HepG2 (cell line): ENCODE results near the gene SIMC1. TPM values are rescaled to one million over a fixed set of nuclear protein-coding genes. Genes with fewer than 3 reads are reported as not detected.

Experiments
- ATAC-seq: fragments of 200-7000 bp; cut with Tn5 transposase; 3 replicates; pipeline ENCODE4 v1.9.1; 2020; ENCODE audit warnings: mild to moderate bottlenecking, moderate library complexity
- BruUV-seq: library from RNA; stranded (reverse); fragments of 400-500 nt; replicated peaks from 2 replicates; lab custom pipeline; 2021; lab: Mats Ljungman, UMichigan
- CTCF ChIA-PET: fragments of 300-600 bp; formaldehyde crosslinking; extraction: SDS; loops from one replicate; lab custom pipeline; 2021; ENCODE audit warnings: low total read pairs, inconsistent platforms, low intra/inter-chr PET ratio; lab: Yijun Ruan, JAX
- POLR2A ChIA-PET: fragments of 350-600 bp; sonication (Branson Sonifier 250); formaldehyde crosslinking; loops from one replicate; lab custom pipeline; 2020; ENCODE audit warnings: antibody characterized with exemption, inconsistent platforms; lab: Yijun Ruan, JAX
- DNase-seq: peaks from one replicate; pipeline ENCODE4 v3.0.0-alpha.2; 2015; ENCODE audit warnings: low spot score
- FAIRE-seq: peaks from 3 replicates; lab custom pipeline; 2011; peaks lifted over from hg19 to GRCh38; lab: Jason Lieb, UNC
- H2AFZ ChIP-seq: one replicate; pipeline ENCODE4 v1.6.1; 2011; ENCODE audit warnings: low read length, inconsistent platforms
- H3K27ac ChIP-seq: fragments of 300-600 bp; 3 replicates; pipeline ENCODE4 v1.8.0; 2011; ENCODE audit warnings: mixed run types, mild to moderate bottlenecking, mixed read lengths, low read length, inconsistent platforms; ENCODE audit not compliant: insufficient read depth; ENCODE audit errors: extremely low read length
- H3K27me3 ChIP-seq, 2 experiments: fragments of 200-600 bp in 1 of 2; 2 replicates in 1 of 2; 3 replicates in 1 of 2; pipeline versions ENCODE4 v1.6.0 to v1.8.0; 2011; ENCODE audit warnings: low read length in 2 of 2, mild to moderate bottlenecking in 2 of 2, moderate library complexity in 2 of 2, inconsistent platforms in 1 of 2; ENCODE audit not compliant: insufficient read depth in 2 of 2, control insufficient read depth in 1 of 2
- H3K36me3 ChIP-seq, 2 experiments: fragments of 200-600 bp in 1 of 2; replicated peaks in 1 of 2; 2 replicates in 1 of 2; 3 replicates in 1 of 2; pipeline versions ENCODE4 v1.5.1 to v1.8.0; 2011; ENCODE audit warnings: low read length in 2 of 2, inconsistent platforms in 1 of 2; ENCODE audit not compliant: insufficient read depth in 2 of 2, control insufficient read depth in 1 of 2
- H3K4me1 ChIP-seq: 2 replicates; pipeline ENCODE4 v1.5.1; 2012; ENCODE audit warnings: low read length, inconsistent platforms; ENCODE audit not compliant: insufficient read depth
- H3K4me2 ChIP-seq: 2 replicates; pipeline ENCODE4 v1.6.0; 2011; ENCODE audit warnings: low read depth, low read length, inconsistent platforms
- H3K4me3 ChIP-seq, 3 experiments: fragments of 200-600 bp in 1 of 3; sonication (generic), shearing (Covaris generic) in 1 of 3; replicated peaks in 1 of 3; 2 replicates each; pipeline ENCODE4 v1.5.1; 2011 to 2016; ENCODE audit warnings: low read length in 3 of 3, inconsistent platforms in 2 of 3, low read depth in 2 of 3, mild to moderate bottlenecking in 2 of 3, control low read depth in 1 of 3, mixed read lengths in 1 of 3; ENCODE audit not compliant: insufficient read depth in 1 of 3
- H3K79me2 ChIP-seq: one replicate; pipeline ENCODE4 v1.6.1; 2011; ENCODE audit warnings: low read length, inconsistent platforms; ENCODE audit not compliant: insufficient read depth
- H3K9ac ChIP-seq: 2 replicates; pipeline ENCODE4 v1.6.0; 2011; ENCODE audit warnings: mild to moderate bottlenecking, low read depth, low read length, inconsistent platforms; ENCODE audit not compliant: insufficient read depth
- H3K9me3 ChIP-seq: 2 replicates; pipeline ENCODE4 v1.5.1; 2012; ENCODE audit warnings: mild to moderate bottlenecking, low read length
- H4K20me1 ChIP-seq: 2 replicates; pipeline ENCODE4 v1.6.0; 2011; ENCODE audit warnings: inconsistent platforms, mild to moderate bottlenecking, low read length, moderate library complexity; ENCODE audit not compliant: insufficient read depth
- HIC2 ChIP-seq: sonication (generic); formaldehyde crosslinking; IDR thresholded peaks from 2 replicates; pipeline ENCODE4 v1.9.0; 2022; ENCODE audit warnings: low read depth, missing genetic modification reagents
- HMG20A ChIP-seq: IDR thresholded peaks from 2 replicates; pipeline ENCODE4 v1.6.1; 2016; ENCODE audit warnings: borderline replicate concordance
- LRRFIP1 ChIP-seq: sonication (generic); formaldehyde crosslinking; conservative IDR thresholded peaks from 2 replicates; pipeline ENCODE4 v1.4.0; 2020; ENCODE audit warnings: missing genetic modification reagents
- PRPF4 ChIP-seq: fragments of 200-400 bp; formaldehyde crosslinking; IDR thresholded peaks from 2 replicates; pipeline ENCODE4 v1.6.1; 2016; ENCODE audit warnings: low read length, low read depth; ENCODE audit not compliant: poor library complexity, severe bottlenecking
- RBAK ChIP-seq: sonication (generic); formaldehyde crosslinking; IDR thresholded peaks from 2 replicates; pipeline ENCODE4 v1.5.1; 2020; ENCODE audit warnings: mild to moderate bottlenecking, missing genetic modification reagents
- TIGD3 ChIP-seq: sonication (generic); formaldehyde crosslinking; IDR thresholded peaks from 2 replicates; pipeline ENCODE4 v1.5.1; 2020; ENCODE audit warnings: mild to moderate bottlenecking, missing genetic modification reagents, borderline replicate concordance
- ZFP90 ChIP-seq: sonication (generic); formaldehyde crosslinking; IDR thresholded peaks from 2 replicates; pipeline ENCODE4 v1.8.0; 2022; ENCODE audit warnings: missing genetic modification reagents, mild to moderate bottlenecking, inconsistent platforms, borderline replicate concordance
- ZNF576 ChIP-seq: sonication (generic); formaldehyde crosslinking; IDR thresholded peaks from 2 replicates; pipeline ENCODE4 v1.4.0; 2020; ENCODE audit warnings: mild to moderate bottlenecking, missing genetic modification reagents
- ZNF713 ChIP-seq: sonication (generic); formaldehyde crosslinking; IDR thresholded peaks from 2 replicates; pipeline ENCODE4 v1.4.0; 2020; ENCODE audit warnings: mild to moderate bottlenecking, missing genetic modification reagents
- ZNF770 ChIP-seq: sonication (generic); formaldehyde crosslinking; IDR thresholded peaks from 2 replicates; pipeline ENCODE4 v1.5.0; 2020; ENCODE audit warnings: mild to moderate bottlenecking, missing genetic modification reagents
- ZSCAN29 ChIP-seq: sonication (generic); formaldehyde crosslinking; conservative IDR thresholded peaks from 2 replicates; pipeline ENCODE4 v1.4.0; 2020; ENCODE audit warnings: mild to moderate bottlenecking, missing genetic modification reagents
- WGBS: methylation state at CpG from one replicate; pipeline ENCODE4 v1.1.6; 2017; ENCODE audit warnings: low lambda C conversion rate; 5-methylcytosine and 5-hydroxymethylcytosine counted together
- in situ Hi-C: cut with HindIII; loops from 2 replicates; pipeline ENCODE4 v1.10.0; 2017; ENCODE audit warnings: low pct_unique_long_range_greater_than_20kb; ENCODE audit not compliant: extremely low pct_ligation_motif_present
- intact Hi-C: fragments of 100-400 bp; cut with micrococcal nuclease; formaldehyde crosslinking; loops from one replicate; pipeline ENCODE4 v1.10.0; 2022; ENCODE audit not compliant: unreplicated experiment
- polyA plus RNA-seq, 8 experiments: library from polyadenylated mRNA; depleted of rRNA in 3 of 8; stranded (reverse) in 7 of 8; unstranded in 1 of 8; fragments of >200 nt; fragmentation: Illumina TruSeq in 4 of 8; extraction: Trizol in 4 of 8; gene quantifications; 2 replicates each; pipeline versions ENCODE4 v1.2.1 to v1.2.3, GENCODE V29; 2011 to 2016; ENCODE audit warnings: low read depth in 4 of 8, missing spikeins in 1 of 8, mixed read lengths in 1 of 8; ENCODE audit not compliant: insufficient read depth in 1 of 8
- total RNA-seq, 5 experiments: library from RNA; depleted of rRNA; stranded (reverse); fragments of >200 nt; fragmentation: Illumina TruSeq; extraction: Trizol; gene quantifications; 2 replicates each; pipeline ENCODE4 v1.2.3, GENCODE V29; 2016; ENCODE audit warnings: low read depth in 1 of 5

Gene SIMC1
- total and polyA plus RNA-seq, 2 of the 13 experiments (the other 11 are each of a cell fraction or from before 2014, with no cell fraction given): 5.4 to 6.8 TPM

- TF ChIP-seq RBAK (CRISPR knock-in tag): no peak
These were observed 48.4 kb upstream of the SIMC1 start (continued) for GRCh38 chr5:176189857-176190256.

GRCh38 chr5:176190886-176191755, 47.1 kb upstream of the SIMC1 start:
- H3K4me3 ChIP-seq: no peak overlapping the region
- DNase-seq (no peak), ATAC-seq (no peak), FAIRE-seq (no peak)
- BruUV-seq: no TSS peak
- H3K27ac ChIP-seq: no peak overlapping the region
- no peak overlapping the region for H3K4me2 ChIP-seq
- H4K20me1 ChIP-seq: no peaks in the 10 kb centered on the region
- POLR2A ChIA-PET: no interaction called here
- H3K36me3 ChIP-seq: no peaks in the 10 kb centered on the region
- CTCF ChIA-PET: no interaction called here
- intact Hi-C loops: no loop called here
- in situ Hi-C loops: no loop called here
- H3K27me3 ChIP-seq: peaks cover 2 to 14% of the 10 kb centered on the region in 2 experiments; a peak in 1 of 5 replicates
- no peaks in the 10 kb centered on the region for H3K9me3 ChIP-seq
- H3K4me1 ChIP-seq: peaks cover 12% of the 10 kb centered on the region
- no peak overlapping the region for H3K9ac ChIP-seq
- TF ChIP-seq ZNF576 (CRISPR knock-in tag) (no peak), ZFP90 (CRISPR knock-in tag) (no peak), LRRFIP1 (CRISPR knock-in tag) (no peak), ZSCAN29 (CRISPR knock-in tag) (no peak), HMG20A (CRISPR knock-in tag) (no peak), PRPF4 (no peak), ZNF770 (CRISPR knock-in tag) (no peak), ZNF713 (no peak), HIC2 (CRISPR knock-in tag) (no peak), TIGD3 (CRISPR knock-in tag) (no peak)
- no peaks in the 10 kb centered on the region for H3K79me2 ChIP-seq
- no peak overlapping the region for H2AFZ ChIP-seq
- 58% methylated on average over 9 of the region's 28 CpGs for WGBS
